Endothelial cell of umbilical vein (primary cell): ENCODE measurements around the gene ITGA1. TPM values are rescaled to one million over a fixed set of nuclear protein-coding genes. Genes with fewer than 3 reads are reported as not detected.

ENCODE experiments used
- BruUV-seq: library from RNA; stranded (reverse); fragments of 400-500 nt; replicated peaks from 2 replicates; lab custom pipeline; 2021; lab: Mats Ljungman, UMichigan
- CTCF ChIA-PET: fragments of 300-600, 350-600 bp; sonication (Branson Sonifier 250); formaldehyde crosslinking; loops from one replicate; lab custom pipeline; 2021; ENCODE audit warnings: antibody characterized with exemption, inconsistent platforms; lab: Charles Lee
- POLR2A ChIA-PET: fragments of 300-600, 350-600 bp; sonication (Branson Sonifier 250); formaldehyde crosslinking; loops from one replicate; lab custom pipeline; 2021; ENCODE audit warnings: antibody characterized with exemption, inconsistent platforms; lab: Charles Lee
- DNase-seq: peaks from one replicate; pipeline ENCODE4 v3.0.0-alpha.2; 2011; ENCODE audit warnings: low read depth, low spot score
- FAIRE-seq: peaks from 2 replicates; lab custom pipeline; 2011; peaks lifted over from hg19 to GRCh38; lab: Jason Lieb, UNC
- H2AFZ ChIP-seq: 2 replicates; pipeline ENCODE4 v1.6.0; 2012; ENCODE audit warnings: low read depth, low read length, control low read depth, inconsistent platforms
- H3K27ac ChIP-seq: 2 replicates; pipeline ENCODE4 v1.5.1; 2011; ENCODE audit warnings: low read depth, mild to moderate bottlenecking, control low read depth, low read length, moderate library complexity; ENCODE audit not compliant: insufficient read depth
- H3K27me3 ChIP-seq, 2 experiments: 2 replicates each; pipeline versions ENCODE4 v1.6.0 to v1.6.1; 2011; ENCODE audit warnings: low read length in 2 of 2, mixed read lengths in 1 of 2; ENCODE audit not compliant: control insufficient read depth in 2 of 2, insufficient read depth in 2 of 2
- H3K36me3 ChIP-seq, 2 experiments: 2 replicates in 1 of 2; 3 replicates in 1 of 2; pipeline ENCODE4 v1.5.1; 2011; ENCODE audit warnings: low read length in 2 of 2, mild to moderate bottlenecking in 1 of 2, moderate library complexity in 1 of 2; ENCODE audit not compliant: control insufficient read depth in 2 of 2, insufficient read depth in 2 of 2; ENCODE audit errors: extremely low read depth in 1 of 2
- H3K4me1 ChIP-seq: 3 replicates; pipeline ENCODE4 v1.5.1; 2011; ENCODE audit warnings: mild to moderate bottlenecking, low read length; ENCODE audit not compliant: control insufficient read depth, insufficient read depth; ENCODE audit errors: extremely low read depth
- H3K4me2 ChIP-seq: 2 replicates; pipeline ENCODE4 v1.6.1; 2011; ENCODE audit warnings: low read length, control low read depth, mixed read lengths; ENCODE audit not compliant: insufficient read depth
- H3K4me3 ChIP-seq, 3 experiments: fragments of 200-600 bp in 1 of 3; sonication (generic), shearing (Covaris generic) in 1 of 3; replicated peaks in 1 of 3; 2 replicates each; pipeline ENCODE4 v1.5.1; 2011 to 2016; ENCODE audit warnings: control low read depth in 3 of 3, low read length in 3 of 3, mild to moderate bottlenecking in 2 of 3, inconsistent platforms in 1 of 3, low read depth in 1 of 3, moderate library complexity in 1 of 3; ENCODE audit not compliant: insufficient read depth in 1 of 3
- H3K79me2 ChIP-seq: 2 replicates; pipeline ENCODE4 v1.6.0; 2012; ENCODE audit warnings: low read length, inconsistent platforms; ENCODE audit not compliant: control insufficient read depth, insufficient read depth
- H3K9ac ChIP-seq: replicated peaks from 2 replicates; pipeline ENCODE3; 2011; ENCODE audit warnings: low read length, control low read depth; ENCODE audit not compliant: insufficient read depth; ENCODE audit errors: extremely low read depth
- H3K9me1 ChIP-seq: replicated peaks from 3 replicates; pipeline ENCODE4 v1.6.0; 2011; ENCODE audit warnings: mild to moderate bottlenecking, low read length; ENCODE audit not compliant: control insufficient read depth, insufficient read depth; ENCODE audit errors: extremely low read depth
- H3K9me3 ChIP-seq: replicated peaks from 2 replicates; pipeline ENCODE4 v1.5.1; 2012; ENCODE audit warnings: low read length, inconsistent platforms; ENCODE audit not compliant: control insufficient read depth, insufficient read depth
- H4K20me1 ChIP-seq: replicated peaks from 2 replicates; pipeline ENCODE3; 2011; ENCODE audit warnings: mild to moderate bottlenecking, low read length; ENCODE audit not compliant: control insufficient read depth, insufficient read depth; ENCODE audit errors: extremely low read depth
- EZH2 ChIP-seq: IDR thresholded peaks from 2 replicates; pipeline ENCODE4 v1.6.1; 2012; ENCODE audit warnings: borderline replicate concordance, low read depth, mild to moderate bottlenecking, moderate library complexity, low read length, inconsistent platforms; ENCODE audit not compliant: severe bottlenecking
- FOS ChIP-seq: IDR thresholded peaks from 2 replicates; pipeline ENCODE4 v1.6.1; 2011; ENCODE audit warnings: mild to moderate bottlenecking, low read length, moderate library complexity, borderline replicate concordance; ENCODE audit not compliant: insufficient read depth
- GATA2 ChIP-seq: IDR thresholded peaks from 2 replicates; pipeline ENCODE4 v1.7.0; 2011; ENCODE audit warnings: low read depth, mild to moderate bottlenecking, moderate library complexity, mixed read lengths, low read length; ENCODE audit not compliant: insufficient read length, insufficient read depth
- JUN ChIP-seq: IDR thresholded peaks from 2 replicates; pipeline ENCODE4 v1.6.1; 2011; ENCODE audit warnings: borderline replicate concordance, low read depth; ENCODE audit not compliant: insufficient read length, insufficient read depth
- MYC ChIP-seq: IDR thresholded peaks from one replicate; pipeline ENCODE4 v1.6.1; 2011; ENCODE audit warnings: mild to moderate bottlenecking, low read depth, low read length
- POLR2A ChIP-seq: IDR thresholded peaks from 2 replicates; pipeline ENCODE4 v1.6.1; 2012; ENCODE audit warnings: low read depth, mild to moderate bottlenecking, control low read depth, low read length
- POLR2AphosphoS5 ChIP-seq: IDR thresholded peaks from 2 replicates; pipeline ENCODE4 v1.6.1; 2012; ENCODE audit warnings: low read depth, mild to moderate bottlenecking, control low read depth, low read length, moderate library complexity; ENCODE audit not compliant: insufficient read depth
- dilution Hi-C: fragments of 300-500 bp; cut with MboI; formaldehyde crosslinking; loops from one replicate; pipeline ENCODE4 v1.15.0; 2019; ENCODE audit warnings: low sequenced_read_pairs; ENCODE audit not compliant: extremely low pct_ligation_motif_present
- intact Hi-C: fragments of 100-400 bp; cut with micrococcal nuclease; formaldehyde crosslinking; loops from one replicate; pipeline ENCODE4 v1.10.0; 2022
- polyA plus RNA-seq, 4 experiments: library from polyadenylated mRNA; depleted of rRNA in 3 of 4; stranded (reverse) in 3 of 4; unstranded in 1 of 4; fragments of >200 nt; gene quantifications; 2 replicates each; pipeline versions ENCODE4 v1.2.1 to v1.2.3, GENCODE V29; 2011 to 2012; ENCODE audit warnings: missing spikeins in 1 of 4
- total RNA-seq: library from RNA; stranded (reverse); gene quantifications from 2 replicates; pipeline ENCODE4 v1.2.3, GENCODE V29; 2021
- TF ChIP-seq, protein P1 (sequence below), 2 donors: IDR thresholded peaks; 1 replicate in 1 of 2; 2 replicates in 1 of 2; pipeline ENCODE4 v1.5.1; 2011; ENCODE audit warnings: low read length in 2 of 2, mild to moderate bottlenecking in 2 of 2, moderate library complexity in 2 of 2, control low read depth in 1 of 2, inconsistent platforms in 1 of 2, low read depth in 1 of 2; ENCODE audit not compliant: insufficient read depth in 1 of 2; ENCODE audit errors: extremely low read depth in 1 of 2
- TF ChIP-seq, protein P2 (sequence below): IDR thresholded peaks from 2 replicates; pipeline ENCODE4 v1.6.1; 2011; ENCODE audit not compliant: insufficient read depth, insufficient read length

The ITGA1 gene
- total and polyA plus RNA-seq, 2 donors (not counting 3 experiments of a cell fraction or from before 2014, with no cell fraction given): 0.65 to 1.9 TPM

DNA sequence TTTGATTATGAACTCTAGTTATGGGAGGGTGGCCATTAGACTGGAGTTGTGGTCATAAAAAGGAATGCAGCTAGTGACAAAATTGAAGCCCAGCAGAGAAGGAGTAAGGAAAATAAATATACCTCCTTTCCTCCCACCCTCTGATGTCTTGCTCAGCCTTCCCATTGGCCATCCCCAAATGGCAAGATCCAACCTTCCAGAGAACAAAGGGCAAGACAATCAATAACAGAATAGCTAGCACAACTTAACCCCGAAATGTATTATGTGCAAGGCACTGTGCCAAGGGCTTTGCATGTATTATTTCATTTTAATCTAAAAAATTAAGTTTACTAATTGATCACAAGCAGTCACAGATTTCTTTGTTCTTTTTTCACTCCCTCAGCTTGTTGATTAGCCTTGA is 3.6 kb downstream of the ITGA1 start:
- no peaks in the 10 kb centered on the region for H3K27me3 ChIP-seq
- CTCF ChIA-PET: no interaction called here
- DNase-seq: no peak
- H3K4me3 ChIP-seq: no peak overlapping the region
- H4K20me1 ChIP-seq: no peaks in the 10 kb centered on the region
- no peak overlapping the region for H2AFZ ChIP-seq
- H3K79me2 ChIP-seq: no peaks in the 10 kb centered on the region
- no peak overlapping the region for H3K4me2 ChIP-seq
- no peak overlapping the region for H3K27ac ChIP-seq
- FAIRE-seq: no peak
- TF ChIP-seq GATA2 (no peak), FOS (no peak), POLR2AphosphoS5 (no peak), POLR2A (no peak), JUN (no peak), MYC (no peak), EZH2 (no peak)
- TF ChIP-seq, protein P1, sequence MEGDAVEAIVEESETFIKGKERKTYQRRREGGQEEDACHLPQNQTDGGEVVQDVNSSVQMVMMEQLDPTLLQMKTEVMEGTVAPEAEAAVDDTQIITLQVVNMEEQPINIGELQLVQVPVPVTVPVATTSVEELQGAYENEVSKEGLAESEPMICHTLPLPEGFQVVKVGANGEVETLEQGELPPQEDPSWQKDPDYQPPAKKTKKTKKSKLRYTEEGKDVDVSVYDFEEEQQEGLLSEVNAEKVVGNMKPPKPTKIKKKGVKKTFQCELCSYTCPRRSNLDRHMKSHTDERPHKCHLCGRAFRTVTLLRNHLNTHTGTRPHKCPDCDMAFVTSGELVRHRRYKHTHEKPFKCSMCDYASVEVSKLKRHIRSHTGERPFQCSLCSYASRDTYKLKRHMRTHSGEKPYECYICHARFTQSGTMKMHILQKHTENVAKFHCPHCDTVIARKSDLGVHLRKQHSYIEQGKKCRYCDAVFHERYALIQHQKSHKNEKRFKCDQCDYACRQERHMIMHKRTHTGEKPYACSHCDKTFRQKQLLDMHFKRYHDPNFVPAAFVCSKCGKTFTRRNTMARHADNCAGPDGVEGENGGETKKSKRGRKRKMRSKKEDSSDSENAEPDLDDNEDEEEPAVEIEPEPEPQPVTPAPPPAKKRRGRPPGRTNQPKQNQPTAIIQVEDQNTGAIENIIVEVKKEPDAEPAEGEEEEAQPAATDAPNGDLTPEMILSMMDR (IDR thresholded peaks at IDR 0.05; ENCODE audit: extremely low read depth in 1 of 2, insufficient read depth in 1 of 2, low read depth in 1 of 2, low read length in 2 of 2): no peak
- TF ChIP-seq, protein P2, sequence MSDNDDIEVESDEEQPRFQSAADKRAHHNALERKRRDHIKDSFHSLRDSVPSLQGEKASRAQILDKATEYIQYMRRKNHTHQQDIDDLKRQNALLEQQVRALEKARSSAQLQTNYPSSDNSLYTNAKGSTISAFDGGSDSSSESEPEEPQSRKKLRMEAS: no peak
- POLR2A ChIA-PET: no interaction called here
- BruUV-seq: no TSS peak
- no peaks in the 10 kb centered on the region for H3K9me3 ChIP-seq
- dilution Hi-C loops (no loop called here), intact Hi-C loops (no loop called here)
- no peak overlapping the region for H3K9ac ChIP-seq
- H3K4me1 ChIP-seq: peaks cover 11% of the 10 kb centered on the region
- H3K36me3 ChIP-seq: no peaks in the 10 kb centered on the region
- H3K9me1 ChIP-seq: no peaks in the 10 kb centered on the region
